T47D (cell line): ENCODE data around the gene EPHA3.

Source experiments
- DNase-seq, 2 experiments: peaks; one replicate each; pipeline versions ENCODE4 v3.0.0 to v3.0.0-alpha.2; 2011 to 2012; ENCODE audit warnings: low read depth in 1 of 2, low spot score in 1 of 2
- JUND ChIP-seq: IDR thresholded peaks from 2 replicates; pipeline ENCODE4 v1.6.1; 2012; ENCODE audit warnings: low read depth
- in situ Hi-C: cut with HindIII; loops from 2 replicates; pipeline ENCODE4 v1.10.0; 2016; ENCODE audit warnings: low sequenced_read_pairs, low pct_unique_long_range_greater_than_20kb

The EPHA3 gene

DNA sequence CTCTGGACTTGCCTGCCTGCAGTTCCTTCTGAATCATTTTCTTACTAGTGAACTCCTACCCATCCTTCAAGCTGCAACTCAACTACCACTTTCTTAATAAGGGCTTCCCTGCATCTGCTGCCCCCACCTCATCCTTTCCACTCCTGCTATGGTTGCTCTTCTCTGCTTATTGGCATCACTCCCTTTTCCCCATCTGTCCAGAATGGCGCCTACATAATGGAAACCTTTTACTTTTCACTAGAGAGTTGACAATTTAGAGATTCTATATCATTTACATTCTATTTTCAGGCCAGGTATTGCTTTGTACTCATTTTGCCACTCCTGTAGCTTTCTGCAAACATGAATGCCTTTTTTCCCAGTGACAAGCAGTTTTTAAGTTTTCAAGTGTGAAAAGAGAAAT lies 1.9 kb upstream of the EPHA3 start:
- DNase-seq = no peak
- TF ChIP-seq JUND = no peak
- in situ Hi-C loops = no loop called here

DNA sequence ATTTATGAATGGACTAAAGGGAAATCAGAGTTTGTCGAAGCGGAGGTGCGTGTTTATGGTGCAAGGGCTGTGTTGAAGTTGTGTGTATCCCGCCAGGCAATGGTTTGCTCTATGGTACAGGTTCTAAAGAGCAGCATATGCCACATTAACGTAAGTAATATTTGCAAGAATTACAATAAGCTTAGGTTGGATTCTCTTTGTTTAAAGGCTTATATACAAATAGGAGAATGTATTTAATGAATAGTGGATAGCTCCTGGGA lies 800 bp downstream of the EPHA3 start:
- in situ Hi-C loops = no loop called here
- TF ChIP-seq JUND = no peak
- no peak for DNase-seq

DNA sequence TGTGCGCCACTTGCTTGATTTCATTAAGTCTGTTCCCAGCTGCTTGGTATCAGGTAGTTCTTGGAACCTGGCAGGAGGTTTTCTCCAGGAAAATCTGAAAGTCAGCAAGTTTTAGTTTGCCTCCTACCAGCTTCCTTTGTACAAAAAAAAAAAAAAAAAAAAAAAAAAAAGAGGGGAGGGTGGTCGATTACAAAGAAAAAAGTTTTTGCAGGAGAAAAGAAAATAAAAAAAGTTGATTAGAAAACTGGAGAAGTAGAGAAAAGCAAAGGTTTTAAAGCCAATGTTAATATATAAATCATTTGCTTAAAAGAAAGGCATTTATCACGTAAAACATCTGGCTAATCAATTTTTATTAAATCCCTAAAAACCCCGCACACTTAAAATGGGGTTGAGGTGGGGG lies 5.9 kb downstream of the EPHA3 start:
- in situ Hi-C loops = no loop called here
- no peak for DNase-seq
- TF ChIP-seq JUND = no peak

DNA sequence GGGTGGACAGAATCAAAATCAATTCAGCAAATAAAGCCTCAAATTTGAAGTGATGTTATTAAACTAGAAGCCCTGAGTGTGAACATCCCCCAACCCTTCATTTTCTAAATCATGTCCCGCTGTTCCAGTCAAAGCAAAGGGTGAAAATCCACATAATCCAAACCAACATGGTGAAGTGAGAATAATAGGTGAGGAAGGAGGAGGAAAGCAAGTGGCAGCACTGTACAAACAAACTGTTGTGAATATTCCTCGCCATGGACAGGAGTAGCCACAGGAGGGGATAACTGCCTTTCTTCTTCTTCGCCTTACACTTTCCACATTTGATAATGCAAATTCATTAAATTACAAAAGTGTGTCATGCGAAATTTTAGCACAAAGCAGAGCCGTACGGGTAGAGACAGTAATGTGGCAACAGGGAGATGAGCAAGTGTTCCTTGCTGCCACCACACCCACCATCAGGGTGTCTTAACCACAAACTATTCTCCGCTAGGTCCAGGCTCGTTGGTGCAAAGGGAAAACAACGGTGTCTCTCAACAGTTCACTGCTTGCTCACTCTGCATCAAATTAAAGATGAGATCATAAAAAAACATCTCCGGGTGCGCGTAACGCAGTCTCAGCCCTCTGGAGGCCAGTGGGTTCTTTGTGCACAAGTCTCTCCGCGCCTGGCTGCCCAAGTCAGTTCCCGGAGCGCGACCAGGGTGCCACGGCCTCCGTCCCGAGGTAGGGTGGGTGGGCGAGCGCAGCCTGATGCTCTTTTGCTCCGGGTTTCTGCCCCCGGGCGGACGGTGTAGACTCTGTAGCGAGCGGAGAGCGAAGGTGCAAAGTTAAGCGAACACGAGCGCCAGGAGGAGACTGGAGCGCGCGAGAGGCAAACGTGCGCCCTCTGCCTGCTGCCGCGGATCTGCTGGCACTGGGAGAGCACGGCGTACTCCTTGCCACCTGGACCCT lies 6.7 kb downstream of the EPHA3 start:
- DNase-seq = peak; percentile 11 to 76
- no peak for TF ChIP-seq JUND
- in situ Hi-C loops = no loop called here

DNA sequence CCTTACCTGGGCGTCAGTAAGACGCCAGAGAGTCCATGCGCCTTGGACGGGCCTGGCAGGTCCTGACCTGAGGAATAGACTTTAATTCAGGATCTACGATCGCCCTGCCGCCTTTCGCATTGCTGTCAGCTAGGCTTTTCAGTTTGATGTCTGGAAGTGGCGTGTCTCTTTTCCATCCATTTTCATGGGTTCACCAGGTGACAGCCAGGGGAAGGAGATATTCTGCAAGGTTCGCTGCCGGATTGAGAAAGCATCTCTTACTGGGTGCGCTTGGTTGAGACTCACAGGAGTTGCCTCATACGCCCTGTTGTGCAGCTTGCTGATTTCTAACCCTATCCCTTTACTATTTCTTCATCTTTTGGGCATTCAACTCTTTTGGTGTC lies 7.4 kb downstream of the EPHA3 start:
- in situ Hi-C loops = no loop called here
- DNase-seq = no peak

DNA sequence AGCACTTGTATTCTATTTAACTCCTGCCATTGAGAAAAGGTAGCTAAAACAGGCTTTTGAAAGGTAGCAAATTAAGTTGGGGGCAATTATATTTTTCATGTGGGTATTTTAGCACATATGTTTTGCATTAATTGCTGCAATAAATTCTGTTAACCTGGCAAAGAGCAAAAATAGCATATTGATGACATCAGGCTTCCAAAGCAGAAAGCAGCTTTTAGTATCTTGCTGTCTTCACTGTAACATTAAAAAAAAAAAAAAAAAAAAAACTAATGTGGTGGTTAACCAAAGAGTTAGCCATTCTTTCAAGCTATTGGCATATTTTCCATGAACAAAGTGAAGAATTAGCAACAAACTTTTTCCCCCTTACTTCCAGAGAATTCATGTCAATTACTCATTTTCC lies 9.1 kb downstream of the EPHA3 start:
- no peak for DNase-seq
- TF ChIP-seq JUND = no peak
- in situ Hi-C loops = no loop called here

More for the DNA sequence above, 7.4 kb downstream of the EPHA3 start:
- TF ChIP-seq JUND = no peak

DNA sequence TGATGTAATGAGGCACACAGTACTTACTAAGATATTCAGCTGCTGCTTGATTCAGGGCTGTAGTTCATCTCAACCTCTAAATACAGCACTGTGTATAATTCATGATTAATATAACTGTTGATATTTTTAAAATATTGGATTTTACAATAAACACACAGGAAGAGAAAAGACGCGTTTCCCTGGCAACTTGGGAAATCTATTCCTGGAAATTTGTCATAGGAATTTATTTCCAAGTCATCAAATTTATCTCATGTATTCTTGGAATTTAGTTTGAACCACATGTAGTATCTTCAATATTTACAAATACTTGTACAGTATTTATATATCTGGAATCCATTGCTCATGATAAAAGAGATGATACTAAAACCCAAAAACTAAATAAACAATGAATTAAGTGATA lies 30.6 kb downstream of the EPHA3 start:
- no peak for DNase-seq
- in situ Hi-C loops = no loop called here
- TF ChIP-seq JUND = no peak

DNA sequence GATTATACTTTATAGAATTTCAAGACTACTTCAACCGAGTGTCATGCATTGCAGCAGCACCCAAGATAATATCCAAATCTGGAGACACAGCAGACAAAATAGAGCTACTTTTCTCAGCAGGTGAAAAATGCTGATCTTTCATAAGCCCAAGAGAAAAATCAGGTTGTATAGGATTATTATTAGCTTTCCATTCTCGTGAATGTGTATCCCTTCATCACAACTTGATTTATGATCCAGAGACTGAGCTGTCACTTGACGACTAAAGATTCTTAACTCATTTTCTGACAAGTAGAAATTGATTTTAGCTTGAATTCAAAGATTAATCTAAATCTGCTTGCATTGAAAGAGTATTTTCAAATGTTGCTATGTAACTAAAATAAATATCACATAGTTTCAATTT lies 32.4 kb downstream of the EPHA3 start:
- TF ChIP-seq JUND = no peak
- in situ Hi-C loops = no loop called here

DNA sequence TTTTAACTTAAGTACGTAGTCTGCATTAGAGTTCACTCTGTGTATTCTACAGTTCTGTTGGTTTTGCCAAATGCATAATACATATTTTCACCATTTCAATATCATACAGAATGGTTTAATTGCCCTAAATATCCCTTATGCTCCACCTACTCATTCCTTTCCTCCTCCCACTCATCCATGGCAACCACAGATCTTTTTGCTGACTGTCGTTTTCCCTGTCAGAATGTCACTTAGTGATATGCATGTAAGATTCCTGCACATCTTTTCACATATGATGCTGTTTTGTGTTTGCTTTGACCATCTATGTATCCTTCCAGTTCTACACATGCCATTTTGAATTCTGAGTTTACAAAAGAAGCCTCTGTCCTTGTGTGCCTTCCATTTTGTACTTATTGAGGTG lies 36.7 kb downstream of the EPHA3 start:
- DNase-seq = no peak
- TF ChIP-seq JUND = no peak
- in situ Hi-C loops = no loop called here

More for the DNA sequence above, 32.4 kb downstream of the EPHA3 start:
- no peak for DNase-seq

DNA sequence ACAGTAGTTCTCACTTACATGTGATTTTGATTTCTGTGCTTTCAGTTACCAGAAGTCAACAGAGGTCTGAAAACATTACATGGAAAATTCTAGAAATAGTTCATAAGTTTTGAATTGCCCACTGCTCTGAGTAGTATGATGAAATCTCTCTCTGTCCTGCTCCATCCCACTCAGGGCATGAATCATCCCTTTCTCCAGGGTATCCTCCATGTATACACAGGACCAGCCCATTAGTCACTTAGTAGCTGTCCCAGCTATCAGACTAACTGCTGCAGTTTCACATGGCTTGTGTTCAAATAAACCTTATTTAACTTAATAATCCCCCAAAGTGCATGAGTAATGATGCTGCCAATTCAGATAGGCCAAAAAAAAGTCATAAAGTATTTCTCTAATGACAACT lies 38.6 kb downstream of the EPHA3 start:
- in situ Hi-C loops = no loop called here
- no peak for TF ChIP-seq JUND
- no peak for DNase-seq

DNA sequence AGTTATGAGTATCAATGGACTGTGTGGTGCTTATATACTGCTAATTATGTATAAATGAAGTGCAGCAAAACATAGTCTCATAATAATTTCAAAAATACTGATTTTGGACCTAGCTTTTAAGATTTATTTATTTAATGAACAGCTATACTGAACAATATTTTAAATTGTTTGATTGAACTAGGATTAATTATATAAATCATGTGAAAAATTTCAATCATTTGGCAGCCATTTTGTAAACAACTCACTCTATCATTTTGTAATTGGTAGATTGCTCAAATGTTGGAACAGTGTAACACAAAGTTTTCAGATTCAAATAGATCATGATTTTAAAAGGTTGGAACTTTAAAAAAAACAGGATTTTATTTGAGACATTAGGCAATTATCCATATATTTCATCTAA lies 47.0 kb downstream of the EPHA3 start:
- no peak for TF ChIP-seq JUND
- in situ Hi-C loops = no loop called here

DNA sequence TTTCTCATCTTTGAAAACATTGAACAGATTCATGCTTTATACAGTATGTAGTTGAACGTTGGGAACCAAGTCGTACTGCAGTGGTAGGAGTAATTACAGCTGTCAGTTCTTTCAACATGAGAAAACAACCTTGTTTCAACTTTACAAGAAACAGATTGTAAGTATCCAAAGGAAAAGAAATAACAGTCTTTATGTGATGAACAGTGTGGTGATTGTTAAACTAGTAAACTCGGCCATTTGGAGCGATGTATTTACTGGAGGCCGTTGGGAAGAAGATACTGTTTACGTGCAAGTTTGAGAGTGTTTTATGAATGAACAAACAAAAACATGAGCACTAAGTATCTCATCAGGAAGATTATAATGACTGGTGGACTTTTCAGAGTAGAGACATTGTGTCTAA lies 48.4 kb downstream of the EPHA3 start:
- no peak for TF ChIP-seq JUND

More for the DNA sequence above, 47.0 kb downstream of the EPHA3 start:
- DNase-seq = no peak

DNA sequence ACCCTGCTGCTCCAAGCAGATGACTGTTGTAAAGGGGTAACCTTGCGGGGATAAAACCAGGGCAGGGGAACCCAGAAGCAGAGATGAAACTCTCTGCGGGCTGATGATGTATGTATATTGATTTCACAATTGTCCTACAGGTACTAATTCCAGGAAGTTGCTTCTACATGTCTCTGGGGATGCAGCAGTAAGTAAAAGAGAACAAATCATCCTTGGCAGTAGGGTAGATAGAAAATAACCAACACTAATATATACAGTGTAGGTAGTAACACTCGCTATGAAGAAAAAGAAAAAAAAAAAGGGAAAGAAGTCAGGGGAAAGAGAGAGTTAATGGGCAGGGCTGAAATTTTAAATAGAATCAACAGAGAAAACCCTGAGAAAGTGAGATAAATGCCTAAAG lies 50.2 kb downstream of the EPHA3 start:
- in situ Hi-C loops = no loop called here
- TF ChIP-seq JUND = no peak
- DNase-seq = no peak

More for the DNA sequence above, 48.4 kb downstream of the EPHA3 start:
- DNase-seq = no peak
- in situ Hi-C loops = no loop called here

DNA sequence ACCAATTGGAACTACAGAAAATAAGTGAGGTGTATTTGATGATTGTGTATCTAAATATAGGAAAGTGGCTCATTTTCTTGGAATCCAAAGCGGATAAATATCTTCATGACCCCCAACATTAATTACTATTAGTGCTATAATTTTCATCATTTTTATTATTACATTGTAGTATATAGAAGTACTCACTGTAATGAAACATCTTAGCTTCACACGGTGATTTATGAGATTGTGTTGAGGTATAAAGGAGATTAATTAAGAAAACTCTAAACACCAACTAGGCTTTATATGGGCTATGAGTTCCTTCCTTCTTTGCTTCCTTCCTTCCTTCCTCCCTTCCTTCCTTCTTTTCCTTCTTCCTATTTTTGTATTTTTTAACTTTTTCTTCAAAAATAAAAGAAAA lies 52.2 kb downstream of the EPHA3 start:
- TF ChIP-seq JUND = no peak
- DNase-seq = no peak
- in situ Hi-C loops = no loop called here
